IPS-18a (cell line): Measurements from ENCODE around the gene ZFPM1.
"Not testable (repeated sequence)": the region's sequence is repeated elsewhere in the genome, so short reads cannot be mapped to it uniquely, and the experiment has no call there.

Experiments used
- H3K27ac ChIP-seq: one replicate; pipeline ENCODE4 v1.5.1; 2013; ENCODE audit warnings: low read length
- H3K27me3 ChIP-seq: one replicate; pipeline ENCODE4 v1.6.1; 2013; ENCODE audit warnings: mild to moderate bottlenecking, low read length; ENCODE audit not compliant: control insufficient read depth, insufficient read depth
- H3K36me3 ChIP-seq: one replicate; pipeline ENCODE4 v1.6.1; 2013; ENCODE audit warnings: low read depth, low read length; ENCODE audit not compliant: control insufficient read depth
- H3K4me1 ChIP-seq: one replicate; pipeline ENCODE4 v1.6.1; 2013; ENCODE audit warnings: low read depth, low read length; ENCODE audit not compliant: control insufficient read depth
- H3K4me3 ChIP-seq: one replicate; pipeline ENCODE4 v1.5.1; 2013; ENCODE audit warnings: low read length
- H3K9ac ChIP-seq: one replicate; pipeline ENCODE4 v1.6.1; 2013; ENCODE audit warnings: mild to moderate bottlenecking, low read length, moderate library complexity
- H3K9me3 ChIP-seq: one replicate; pipeline ENCODE4 v1.6.1; 2013; ENCODE audit warnings: low read depth, low read length; ENCODE audit not compliant: control insufficient read depth

Gene ZFPM1

GRCh38 chr16:88453217-88453531, at the start of gene ZFPM1:
TSS of gene ZFPM1 (plus strand) at chr16:88453280. CDS start at chr16:88453639, 359 bp downstream.
- Histone ChIP-seq H3K4me1 (peaks cover 11% of the 10 kb centered on the region), H3K9ac (no peak within 1 kb of the TSS), H3K27me3 (peaks cover 66% of the 10 kb centered on the region), H3K9me3 (no peaks in the 10 kb centered on the region), H3K4me3 (peak within 1 kb of the TSS; percentile 61), H3K36me3 (no peaks in the 10 kb centered on the region), H3K27ac (no peak within 1 kb of the TSS)

- Histone ChIP-seq H3K36me3 (no peaks in the 10 kb centered on the region), H3K4me1 (no peaks in the 10 kb centered on the region)
Measured at GRCh38 chr16:88403794-88404581, 49.1 kb upstream of the ZFPM1 start.

GRCh38 chr16:88404769-88405168, 48.3 kb upstream of the ZFPM1 start:
- Histone ChIP-seq H3K36me3 (no peaks in the 10 kb centered on the region), H3K27me3 (no peaks in the 10 kb centered on the region), H3K9ac (no peak overlapping the region), H3K9me3 (no peaks in the 10 kb centered on the region), H3K27ac (no peak overlapping the region), H3K4me1 (no peaks in the 10 kb centered on the region), H3K4me3 (no peak overlapping the region)

More at GRCh38 chr16:88403794-88404581, 49.1 kb upstream of the ZFPM1 start:
- Histone ChIP-seq H3K27me3 (no peaks in the 10 kb centered on the region), H3K9me3 (no peaks in the 10 kb centered on the region), H3K27ac (no peak overlapping the region), H3K4me3 (no peak overlapping the region), H3K9ac (no peak overlapping the region)

GRCh38 chr16:88405216-88406060, 47.6 kb upstream of the ZFPM1 start:
- Histone ChIP-seq H3K4me3 (no peak overlapping the region), H3K27ac (no peak overlapping the region), H3K27me3 (no peaks in the 10 kb centered on the region), H3K36me3 (no peaks in the 10 kb centered on the region), H3K9ac (no peak overlapping the region), H3K9me3 (no peaks in the 10 kb centered on the region), H3K4me1 (no peaks in the 10 kb centered on the region)

GRCh38 chr16:88406096-88407041, 46.7 kb upstream of the ZFPM1 start:
- H3K9ac ChIP-seq, result no peak overlapping the region
- H3K4me1 ChIP-seq, result no peaks in the 10 kb centered on the region
- H3K36me3 ChIP-seq, result no peaks in the 10 kb centered on the region
- no peaks in the 10 kb centered on the region for H3K27me3 ChIP-seq
- H3K27ac ChIP-seq, result no peak overlapping the region
- H3K4me3 ChIP-seq, result no peak overlapping the region
- H3K9me3 ChIP-seq, result no peaks in the 10 kb centered on the region

- Histone ChIP-seq H3K27me3 (no peaks in the 10 kb centered on the region), H3K9me3 (no peaks in the 10 kb centered on the region), H3K27ac (no peak overlapping the region), H3K36me3 (no peaks in the 10 kb centered on the region), H3K9ac (no peak overlapping the region), H3K4me3 (no peak overlapping the region), H3K4me1 (no peaks in the 10 kb centered on the region)
Measured at GRCh38 chr16:88407042-88407420, 46.0 kb upstream of the ZFPM1 start.

- H3K9ac ChIP-seq, result no peak overlapping the region
- H3K36me3 ChIP-seq, result no peaks in the 10 kb centered on the region
Measured at GRCh38 chr16:88407807-88408206, 45.3 kb upstream of the ZFPM1 start.

GRCh38 chr16:88408561-88409142, 44.4 kb upstream of the ZFPM1 start:
- H3K4me1 ChIP-seq, result no peaks in the 10 kb centered on the region
- no peak overlapping the region for H3K4me3 ChIP-seq
- no peak overlapping the region for H3K9ac ChIP-seq

More at GRCh38 chr16:88407807-88408206, 45.3 kb upstream of the ZFPM1 start:
- Histone ChIP-seq H3K27me3 (no peaks in the 10 kb centered on the region), H3K9me3 (no peaks in the 10 kb centered on the region), H3K27ac (no peak overlapping the region), H3K4me1 (no peaks in the 10 kb centered on the region), H3K4me3 (no peak overlapping the region)

GRCh38 chr16:88409296-88410065, 43.6 kb upstream of the ZFPM1 start:
- H3K36me3 ChIP-seq, result no peaks in the 10 kb centered on the region
- H3K27ac ChIP-seq, result no peak overlapping the region
- H3K9ac ChIP-seq, result no peak overlapping the region
- H3K4me3 ChIP-seq, result no peak overlapping the region
- H3K27me3 ChIP-seq, result no peaks in the 10 kb centered on the region
- H3K9me3 ChIP-seq, result no peaks in the 10 kb centered on the region
- H3K4me1 ChIP-seq, result no peaks in the 10 kb centered on the region

More at GRCh38 chr16:88408561-88409142, 44.4 kb upstream of the ZFPM1 start:
- Histone ChIP-seq H3K36me3 (no peaks in the 10 kb centered on the region), H3K9me3 (no peaks in the 10 kb centered on the region), H3K27ac (no peak overlapping the region), H3K27me3 (no peaks in the 10 kb centered on the region)

GRCh38 chr16:88410297-88410968, 42.6 kb upstream of the ZFPM1 start:
- H3K27ac ChIP-seq, H3K36me3 ChIP-seq, H3K9ac ChIP-seq, H3K4me3 ChIP-seq, H3K9me3 ChIP-seq, H3K4me1 ChIP-seq, H3K27me3 ChIP-seq: not testable (repeated sequence)
